Measurements from ENCODE around the gene MRC1.

Gene MRC1

DNA sequence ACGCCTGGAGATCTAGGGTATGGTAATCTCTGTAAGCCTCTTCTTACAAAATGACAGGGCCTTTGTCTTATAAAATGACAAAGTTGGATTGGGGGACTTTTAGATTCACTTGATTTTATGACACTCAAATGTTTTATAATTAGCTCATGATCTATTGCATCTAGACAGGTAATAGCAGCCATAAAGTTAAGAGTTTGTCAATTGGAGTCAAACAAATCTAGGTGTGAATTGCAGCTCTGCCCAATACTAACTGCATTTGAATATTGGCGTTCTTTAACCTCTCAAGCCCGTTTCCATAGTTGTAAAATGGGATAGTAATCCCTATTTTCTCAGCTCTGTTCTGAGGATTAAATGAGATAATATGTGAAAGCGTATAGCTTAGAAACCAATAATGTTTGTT is 14.1 kb upstream of the MRC1 start:
- Histone ChIP-seq H2AK5ac (ENCODE audit: low read length, severe bottlenecking) (no peak overlapping the region), H2BK5ac (ENCODE audit: low read depth, low read length, poor library complexity, severe bottlenecking) (no peak overlapping the region), H3K9ac (ENCODE audit: low read length) (no peak overlapping the region), H2AFZ (ENCODE audit: low read depth, low read length) (no peak overlapping the region), H2BK15ac (ENCODE audit: low read depth, poor library complexity, severe bottlenecking) (no peak overlapping the region), H3K4me2 (ENCODE audit: low read length, poor library complexity, severe bottlenecking) (no peak overlapping the region), H3K27me3 (ENCODE audit: control insufficient read depth in 1 of 2, insufficient read depth in 1 of 2, low read length in 2 of 2) (no peaks in the 10 kb centered on the region), H2BK120ac (ENCODE audit: low read depth, low read length) (no peak overlapping the region), H3K18ac (ENCODE audit: low read depth in 1 of 2, low read length in 2 of 2) (no peak overlapping the region), H4K91ac (ENCODE audit: low read length) (no peak overlapping the region), H3K23ac (ENCODE audit: low read length in 2 of 2) (no peak overlapping the region), H3K4me3 (ENCODE audit: insufficient read depth in 1 of 2, low read depth in 1 of 2, low read length in 2 of 2) (no peak overlapping the region), H3K4ac (ENCODE audit: low read depth in 1 of 2, low read length in 2 of 2) (no peak overlapping the region), H2BK12ac (ENCODE audit: low read length in 2 of 2) (no peak overlapping the region), H3K4me1 (ENCODE audit: control insufficient read depth, insufficient read depth, low read depth, low read length) (no peaks in the 10 kb centered on the region), H3K27ac (ENCODE audit: low read length, poor library complexity, severe bottlenecking) (no peak overlapping the region), H3K9me3 (ENCODE audit: control insufficient read depth, low read length) (no peaks in the 10 kb centered on the region), H3K79me1 (replicated peaks; ENCODE audit: low read length, poor library complexity, severe bottlenecking) (no peaks in the 10 kb centered on the region), H3K14ac (ENCODE audit: low read length in 2 of 2) (no peak overlapping the region), H4K8ac (ENCODE audit: low read length) (no peak overlapping the region), H3K36me3 (ENCODE audit: control insufficient read depth in 1 of 2, insufficient read depth in 2 of 2, low read depth in 1 of 2, low read length in 2 of 2) (no peaks in the 10 kb centered on the region)
- 100% methylated on average over 3 of the region's 4 CpGs for WGBS
- DNase-seq: no peak

DNA sequence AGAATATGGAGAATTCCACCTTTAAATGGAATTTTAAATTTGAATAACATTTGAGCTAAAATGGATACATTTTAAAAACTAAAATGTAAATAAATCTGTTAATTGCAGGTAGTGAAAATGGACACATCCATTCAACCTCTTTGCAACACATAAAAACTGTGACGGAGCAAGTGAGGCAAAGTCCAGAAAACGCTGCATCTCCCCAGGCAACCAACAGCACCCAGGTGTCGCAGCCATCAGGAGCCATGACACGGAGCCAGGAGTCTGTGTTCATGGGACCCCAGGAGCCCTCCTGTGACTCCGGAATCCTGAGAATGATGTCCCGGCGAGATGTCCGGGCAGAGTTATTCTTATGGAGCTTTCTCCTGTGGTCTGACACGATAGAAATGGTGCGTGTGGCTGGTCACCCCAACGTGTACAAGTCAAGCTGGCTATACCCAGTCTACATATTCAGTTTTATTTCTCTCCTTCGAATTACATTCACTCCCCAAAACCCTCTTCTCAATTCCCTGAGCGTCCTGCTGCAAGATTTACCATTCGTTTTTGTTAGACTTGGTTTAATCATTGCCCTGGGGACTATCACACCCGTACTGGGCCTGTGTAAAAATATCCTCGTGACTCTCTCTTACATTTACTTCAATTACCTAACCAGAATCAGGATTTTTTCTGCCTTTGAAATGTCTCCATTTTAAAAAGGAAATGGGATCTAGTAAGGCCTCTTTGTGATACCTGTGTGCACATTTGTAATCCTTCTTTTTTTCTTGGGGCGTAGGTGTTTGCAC is 13.1 kb upstream of the MRC1 start:
- H4K8ac ChIP-seq (ENCODE audit: low read length): no peak overlapping the region
- H3K36me3 ChIP-seq (ENCODE audit: control insufficient read depth in 1 of 2, insufficient read depth in 2 of 2, low read depth in 1 of 2, low read length in 2 of 2): no peaks in the 10 kb centered on the region
- no peak overlapping the region for H3K23ac ChIP-seq (ENCODE audit: low read length in 2 of 2)
- 88% methylated on average over 15 of the region's 17 CpGs for WGBS
- no peaks in the 10 kb centered on the region for H3K9me3 ChIP-seq (ENCODE audit: control insufficient read depth, low read length)
- no peaks in the 10 kb centered on the region for H3K4me1 ChIP-seq (ENCODE audit: control insufficient read depth, insufficient read depth, low read depth, low read length)
- no peak overlapping the region for H3K14ac ChIP-seq (ENCODE audit: low read length in 2 of 2)
- H3K4me3 ChIP-seq (ENCODE audit: insufficient read depth in 1 of 2, low read depth in 1 of 2, low read length in 2 of 2): no peak overlapping the region
- no peak overlapping the region for H3K4me2 ChIP-seq (ENCODE audit: low read length, poor library complexity, severe bottlenecking)
- no peak overlapping the region for H3K18ac ChIP-seq (ENCODE audit: low read depth in 1 of 2, low read length in 2 of 2)
- H2BK5ac ChIP-seq (ENCODE audit: low read depth, low read length, poor library complexity, severe bottlenecking): no peak overlapping the region
- H2AFZ ChIP-seq (ENCODE audit: low read depth, low read length): no peak overlapping the region
- H2BK12ac ChIP-seq (ENCODE audit: low read length in 2 of 2): no peak overlapping the region
- no peak overlapping the region for H2BK15ac ChIP-seq (ENCODE audit: low read depth, poor library complexity, severe bottlenecking)
- H3K79me1 ChIP-seq (replicated peaks; ENCODE audit: low read length, poor library complexity, severe bottlenecking): no peaks in the 10 kb centered on the region
- DNase-seq: no peak
- no peak overlapping the region for H3K9ac ChIP-seq (ENCODE audit: low read length)
- no peak overlapping the region for H4K91ac ChIP-seq (ENCODE audit: low read length)
- no peaks in the 10 kb centered on the region for H3K27me3 ChIP-seq (ENCODE audit: control insufficient read depth in 1 of 2, insufficient read depth in 1 of 2, low read length in 2 of 2)
- H3K27ac ChIP-seq (ENCODE audit: low read length, poor library complexity, severe bottlenecking): no peak overlapping the region
- H3K4ac ChIP-seq (ENCODE audit: low read depth in 1 of 2, low read length in 2 of 2): no peak overlapping the region
- no peak overlapping the region for H2BK120ac ChIP-seq (ENCODE audit: low read depth, low read length)
- H2AK5ac ChIP-seq (ENCODE audit: low read length, severe bottlenecking): no peak overlapping the region

DNA sequence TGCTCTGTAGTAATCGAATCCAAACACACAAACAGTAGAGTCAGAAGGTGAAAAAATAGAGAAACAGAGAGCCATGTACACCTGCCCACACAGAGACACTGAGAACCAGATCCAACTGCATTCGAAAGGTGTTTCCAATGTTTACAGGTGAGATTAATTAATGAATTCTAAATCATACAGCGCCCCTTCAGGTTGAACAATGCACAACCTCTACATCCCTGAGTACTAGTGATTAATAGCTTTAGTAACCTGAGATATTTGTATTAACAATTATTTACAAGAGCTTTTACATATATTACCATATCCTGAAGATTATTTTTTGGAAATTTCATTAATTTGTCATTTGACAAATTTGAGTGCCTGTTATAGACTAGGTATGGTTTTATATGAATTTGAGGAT is 7.6 kb upstream of the MRC1 start:
- no peak overlapping the region for H2BK5ac ChIP-seq (ENCODE audit: low read depth, low read length, poor library complexity, severe bottlenecking)
- H2BK120ac ChIP-seq (ENCODE audit: low read depth, low read length): no peak overlapping the region
- H3K79me1 ChIP-seq (replicated peaks; ENCODE audit: low read length, poor library complexity, severe bottlenecking): no peaks in the 10 kb centered on the region
- peaks cover 7% of the 10 kb centered on the region for H3K9me3 ChIP-seq (ENCODE audit: control insufficient read depth, low read length)
- no peak overlapping the region for H3K18ac ChIP-seq (ENCODE audit: low read depth in 1 of 2, low read length in 2 of 2)
- H4K8ac ChIP-seq (ENCODE audit: low read length): no peak overlapping the region
- no peaks in the 10 kb centered on the region for H3K27me3 ChIP-seq (ENCODE audit: control insufficient read depth in 1 of 2, insufficient read depth in 1 of 2, low read length in 2 of 2)
- H3K27ac ChIP-seq (ENCODE audit: low read length, poor library complexity, severe bottlenecking): no peak overlapping the region
- no peak overlapping the region for H4K91ac ChIP-seq (ENCODE audit: low read length)
- no peak overlapping the region for H2BK12ac ChIP-seq (ENCODE audit: low read length in 2 of 2)
- no peak overlapping the region for H3K4me3 ChIP-seq (ENCODE audit: insufficient read depth in 1 of 2, low read depth in 1 of 2, low read length in 2 of 2)
- no peak overlapping the region for H2AFZ ChIP-seq (ENCODE audit: low read depth, low read length)
- no peak overlapping the region for H3K14ac ChIP-seq (ENCODE audit: low read length in 2 of 2)
- H3K4me2 ChIP-seq (ENCODE audit: low read length, poor library complexity, severe bottlenecking): no peak overlapping the region
- no peaks in the 10 kb centered on the region for H3K36me3 ChIP-seq (ENCODE audit: control insufficient read depth in 1 of 2, insufficient read depth in 2 of 2, low read depth in 1 of 2, low read length in 2 of 2)
- no peak overlapping the region for H3K23ac ChIP-seq (ENCODE audit: low read length in 2 of 2)
- no peak overlapping the region for H2AK5ac ChIP-seq (ENCODE audit: low read length, severe bottlenecking)
- no peaks in the 10 kb centered on the region for H3K4me1 ChIP-seq (ENCODE audit: control insufficient read depth, insufficient read depth, low read depth, low read length)
- H2BK15ac ChIP-seq (ENCODE audit: low read depth, poor library complexity, severe bottlenecking): no peak overlapping the region
- no peak overlapping the region for H3K9ac ChIP-seq (ENCODE audit: low read length)
- no peak for DNase-seq
- WGBS: no CpG with 5 or more reads among the region's 3 CpGs
- no peak overlapping the region for H3K4ac ChIP-seq (ENCODE audit: low read depth in 1 of 2, low read length in 2 of 2)

DNA sequence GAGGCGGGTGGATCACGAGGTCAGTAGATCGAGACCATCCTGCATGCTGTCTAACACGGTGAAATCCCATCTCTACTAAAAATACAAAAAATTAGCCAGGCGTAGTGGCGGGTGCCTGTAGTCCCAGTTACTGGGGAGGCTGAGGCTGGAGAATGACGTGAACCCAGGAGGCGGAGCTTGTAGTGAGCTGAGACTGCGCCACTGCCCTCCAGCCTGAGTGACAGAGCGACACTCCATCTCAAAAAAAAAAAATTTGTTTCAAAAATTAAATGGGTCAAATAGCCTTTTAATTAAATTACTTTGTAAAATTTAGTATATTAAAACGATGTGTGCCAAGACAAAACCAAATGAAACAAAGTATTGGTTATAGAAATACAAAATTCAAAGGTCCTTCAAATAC is 6.8 kb upstream of the MRC1 start:
- 100% methylated on average over 2 of the region's 11 CpGs for WGBS
- no peak overlapping the region for H4K91ac ChIP-seq (ENCODE audit: low read length)
- no peaks in the 10 kb centered on the region for H3K79me1 ChIP-seq (replicated peaks; ENCODE audit: low read length, poor library complexity, severe bottlenecking)
- no peak overlapping the region for H3K27ac ChIP-seq (ENCODE audit: low read length, poor library complexity, severe bottlenecking)
- peaks cover 7% of the 10 kb centered on the region for H3K9me3 ChIP-seq (ENCODE audit: control insufficient read depth, low read length)
- no peak overlapping the region for H2BK120ac ChIP-seq (ENCODE audit: low read depth, low read length)
- no peak overlapping the region for H3K14ac ChIP-seq (ENCODE audit: low read length in 2 of 2)
- H2AK5ac ChIP-seq (ENCODE audit: low read length, severe bottlenecking): no peak overlapping the region
- no peak for DNase-seq
- no peaks in the 10 kb centered on the region for H3K27me3 ChIP-seq (ENCODE audit: control insufficient read depth in 1 of 2, insufficient read depth in 1 of 2, low read length in 2 of 2)
- H2BK15ac ChIP-seq (ENCODE audit: low read depth, poor library complexity, severe bottlenecking): no peak overlapping the region
- no peaks in the 10 kb centered on the region for H3K4me1 ChIP-seq (ENCODE audit: control insufficient read depth, insufficient read depth, low read depth, low read length)
- no peak overlapping the region for H3K4ac ChIP-seq (ENCODE audit: low read depth in 1 of 2, low read length in 2 of 2)
- H3K4me2 ChIP-seq (ENCODE audit: low read length, poor library complexity, severe bottlenecking): no peak overlapping the region
- H3K23ac ChIP-seq (ENCODE audit: low read length in 2 of 2): no peak overlapping the region
- no peak overlapping the region for H2AFZ ChIP-seq (ENCODE audit: low read depth, low read length)
- H3K4me3 ChIP-seq (ENCODE audit: insufficient read depth in 1 of 2, low read depth in 1 of 2, low read length in 2 of 2): no peak overlapping the region
- no peaks in the 10 kb centered on the region for H3K36me3 ChIP-seq (ENCODE audit: control insufficient read depth in 1 of 2, insufficient read depth in 2 of 2, low read depth in 1 of 2, low read length in 2 of 2)
- no peak overlapping the region for H3K9ac ChIP-seq (ENCODE audit: low read length)
- H4K8ac ChIP-seq (ENCODE audit: low read length): no peak overlapping the region
- no peak overlapping the region for H2BK12ac ChIP-seq (ENCODE audit: low read length in 2 of 2)
- no peak overlapping the region for H3K18ac ChIP-seq (ENCODE audit: low read depth in 1 of 2, low read length in 2 of 2)
- no peak overlapping the region for H2BK5ac ChIP-seq (ENCODE audit: low read depth, low read length, poor library complexity, severe bottlenecking)

Measured in mesenchymal stem cell (in vitro differentiated cells and primary cell).